Loucy (cell line): ENCODE results near the gene CD37.

ENCODE experiments used
- H2AFZ ChIP-seq: fragments of 200-600 bp; sonication (generic); 2 replicates; pipeline ENCODE4 v1.6.0; 2016; ENCODE audit warnings: antibody characterized with exemption, mild to moderate bottlenecking, low read length, moderate library complexity
- H3F3A ChIP-seq: fragments of 200-600 bp; 2 replicates; pipeline ENCODE4 v1.6.0; 2016; ENCODE audit warnings: antibody characterized with exemption, low read depth, mild to moderate bottlenecking
- H3K27me3 ChIP-seq: fragments of 200-600 bp; sonication (generic); 2 replicates; pipeline ENCODE4 v1.6.1; 2014; ENCODE audit warnings: low read length, mild to moderate bottlenecking; ENCODE audit not compliant: insufficient read depth, poor library complexity, severe bottlenecking
- H3K36me3 ChIP-seq: fragments of 200-600 bp; sonication (generic); 2 replicates; pipeline ENCODE4 v1.6.1; 2016; ENCODE audit warnings: low read length; ENCODE audit not compliant: insufficient read depth
- H3K4me1 ChIP-seq: fragments of 200-600 bp; sonication (generic); 2 replicates; pipeline ENCODE4 v1.5.1; 2014; ENCODE audit warnings: low read length, mild to moderate bottlenecking; ENCODE audit not compliant: insufficient read depth, poor library complexity, severe bottlenecking
- H3K4me2 ChIP-seq: fragments of 200-600 bp; sonication (generic); 2 replicates; pipeline ENCODE4 v1.6.0; 2014; ENCODE audit warnings: antibody characterized with exemption, low read length, low read depth, mild to moderate bottlenecking; ENCODE audit not compliant: poor library complexity, severe bottlenecking
- H3K4me3 ChIP-seq: fragments of 200-600 bp; sonication (generic); 2 replicates; pipeline ENCODE4 v1.5.1; 2014; ENCODE audit warnings: low read length, mild to moderate bottlenecking, mixed read lengths; ENCODE audit not compliant: poor library complexity, severe bottlenecking
- H3K79me2 ChIP-seq: fragments of 200-600 bp; sonication (generic); 2 replicates; pipeline ENCODE4 v1.6.1; 2014; ENCODE audit warnings: low read length; ENCODE audit not compliant: insufficient read depth
- H3K9ac ChIP-seq: fragments of 200-600 bp; sonication (generic); 2 replicates; pipeline ENCODE4 v1.6.0; 2014; ENCODE audit warnings: mild to moderate bottlenecking, low read depth, low read length, moderate library complexity; ENCODE audit not compliant: poor library complexity, severe bottlenecking
- H3K9me2 ChIP-seq: fragments of 200-600 bp; sonication (generic); replicated peaks from 2 replicates; pipeline ENCODE4 v1.6.1; 2016; ENCODE audit warnings: low read depth, low read length, mixed read lengths
- H3K9me3 ChIP-seq: fragments of 200-600 bp; sonication (generic); 2 replicates; pipeline ENCODE4 v1.6.1; 2014; ENCODE audit warnings: mild to moderate bottlenecking, antibody characterized with exemption, low read length, low read depth; ENCODE audit not compliant: insufficient read depth
- H4K20me1 ChIP-seq: fragments of 200-600 bp; sonication (generic); 2 replicates; pipeline ENCODE4 v1.6.0; 2014; ENCODE audit warnings: antibody characterized with exemption, low read length, mild to moderate bottlenecking; ENCODE audit not compliant: insufficient read depth, poor library complexity, severe bottlenecking
- EZH2phosphoT487 ChIP-seq: fragments of 200-600 bp; IDR thresholded peaks from 2 replicates; pipeline ENCODE4 v1.6.1; 2018; ENCODE audit warnings: antibody characterized with exemption, mild to moderate bottlenecking, moderate library complexity, borderline replicate concordance
- TF ChIP-seq, protein P1 (sequence below): fragments of 200-600 bp; sonication (generic); conservative IDR thresholded peaks from 2 replicates; pipeline ENCODE4 v1.5.1; 2014; ENCODE audit warnings: mild to moderate bottlenecking, antibody characterized with exemption, low read length

The CD37 gene

DNA sequence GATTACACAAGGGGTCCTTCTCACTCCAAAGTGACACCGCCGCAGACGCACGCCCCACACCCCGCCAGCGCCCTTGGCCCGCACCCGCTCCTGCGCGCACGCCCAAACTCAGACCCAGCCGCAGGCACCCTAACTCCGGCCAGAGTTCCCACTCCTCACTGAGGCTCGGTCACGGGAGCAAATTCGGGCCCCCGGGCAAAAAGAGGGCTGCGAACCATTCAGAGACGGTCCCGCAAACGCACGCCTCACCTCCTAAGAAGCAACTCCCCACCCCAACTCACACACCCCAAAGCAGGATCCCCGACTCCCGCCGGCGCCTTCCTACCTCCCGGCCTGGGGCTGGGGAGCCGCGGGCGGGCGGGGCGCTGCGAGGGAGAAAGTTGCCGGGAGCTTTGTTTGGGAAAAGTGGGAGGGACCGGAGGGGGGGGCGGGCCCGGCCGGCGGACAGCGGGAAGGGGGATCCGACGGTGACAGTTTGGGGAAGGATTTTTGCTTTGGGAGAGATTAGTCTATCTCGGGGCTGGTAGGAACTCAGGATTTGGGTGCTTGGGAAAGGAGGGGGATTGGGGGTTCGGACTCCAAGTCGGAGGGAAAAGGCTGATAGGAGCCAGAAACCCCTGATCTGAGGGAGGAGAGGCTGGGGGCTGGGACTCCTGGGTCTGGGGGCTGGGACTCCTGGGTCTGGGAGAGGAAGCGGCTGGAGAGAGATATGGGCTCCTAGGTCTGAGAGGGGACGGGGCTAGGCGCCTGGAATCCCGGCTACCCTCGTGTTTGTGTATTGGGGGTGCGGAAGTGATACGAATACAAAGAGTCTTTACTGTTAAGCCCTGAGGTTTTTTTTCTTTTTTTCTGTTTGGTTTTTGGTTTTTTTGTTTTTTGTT is 27.1 kb downstream of the CD37 start, which contains the start of gene TEAD2:
Gene TEAD2, minus strand, starts transcription at position 369 of the 881 bp plus-strand sequence. CDS start 2,341 bp downstream, outside the sequence.
- no peak within 1 kb of the TSS for H3K4me2 ChIP-seq
- H4K20me1 ChIP-seq: no peaks in the 10 kb centered on the region
- TF ChIP-seq EZH2phosphoT487: no peak
- TF ChIP-seq, protein P1, sequence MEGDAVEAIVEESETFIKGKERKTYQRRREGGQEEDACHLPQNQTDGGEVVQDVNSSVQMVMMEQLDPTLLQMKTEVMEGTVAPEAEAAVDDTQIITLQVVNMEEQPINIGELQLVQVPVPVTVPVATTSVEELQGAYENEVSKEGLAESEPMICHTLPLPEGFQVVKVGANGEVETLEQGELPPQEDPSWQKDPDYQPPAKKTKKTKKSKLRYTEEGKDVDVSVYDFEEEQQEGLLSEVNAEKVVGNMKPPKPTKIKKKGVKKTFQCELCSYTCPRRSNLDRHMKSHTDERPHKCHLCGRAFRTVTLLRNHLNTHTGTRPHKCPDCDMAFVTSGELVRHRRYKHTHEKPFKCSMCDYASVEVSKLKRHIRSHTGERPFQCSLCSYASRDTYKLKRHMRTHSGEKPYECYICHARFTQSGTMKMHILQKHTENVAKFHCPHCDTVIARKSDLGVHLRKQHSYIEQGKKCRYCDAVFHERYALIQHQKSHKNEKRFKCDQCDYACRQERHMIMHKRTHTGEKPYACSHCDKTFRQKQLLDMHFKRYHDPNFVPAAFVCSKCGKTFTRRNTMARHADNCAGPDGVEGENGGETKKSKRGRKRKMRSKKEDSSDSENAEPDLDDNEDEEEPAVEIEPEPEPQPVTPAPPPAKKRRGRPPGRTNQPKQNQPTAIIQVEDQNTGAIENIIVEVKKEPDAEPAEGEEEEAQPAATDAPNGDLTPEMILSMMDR: no peak
- no peak within 1 kb of the TSS for H2AFZ ChIP-seq
- H3K9ac ChIP-seq: no peak within 1 kb of the TSS
- no peak within 1 kb of the TSS for H3K4me3 ChIP-seq
- no peaks in the 10 kb centered on the region for H3K36me3 ChIP-seq
- H3K79me2 ChIP-seq: no peaks in the 10 kb centered on the region
- H3K27me3 ChIP-seq: no peaks in the 10 kb centered on the region
- H3K9me3 ChIP-seq: no peaks in the 10 kb centered on the region
- no peaks in the 10 kb centered on the region for H3K4me1 ChIP-seq
- H3F3A ChIP-seq: no peaks in the 10 kb centered on the region
- H3K9me2 ChIP-seq: no peaks in the 10 kb centered on the region

DNA sequence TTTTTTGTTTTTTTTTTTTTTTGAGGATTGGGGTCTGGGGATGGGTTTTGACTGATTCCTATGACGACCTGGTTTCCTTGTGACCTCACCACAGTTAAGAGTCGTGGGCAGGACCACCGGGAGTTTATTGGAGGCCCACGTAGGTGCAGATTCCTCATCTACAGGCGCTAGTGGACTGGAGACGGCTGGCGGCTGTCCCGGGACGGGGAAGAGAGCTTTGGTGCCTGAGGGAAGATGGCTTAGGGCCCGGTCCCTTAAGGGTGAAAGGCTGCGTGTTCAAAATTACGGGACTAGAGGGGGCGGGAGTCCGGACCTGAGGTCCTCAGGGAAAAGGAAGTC is 27.7 kb downstream of the CD37 start:
- no peaks in the 10 kb centered on the region for H4K20me1 ChIP-seq
- H3K4me2 ChIP-seq: no peak overlapping the region
- no peak overlapping the region for H2AFZ ChIP-seq
- no peaks in the 10 kb centered on the region for H3K79me2 ChIP-seq
- H3K9me3 ChIP-seq: no peaks in the 10 kb centered on the region
- no peaks in the 10 kb centered on the region for H3F3A ChIP-seq
- no peaks in the 10 kb centered on the region for H3K36me3 ChIP-seq
- no peak for TF ChIP-seq EZH2phosphoT487
- TF ChIP-seq, protein P1: no peak
- no peak overlapping the region for H3K9ac ChIP-seq
- H3K27me3 ChIP-seq: no peaks in the 10 kb centered on the region
- no peak overlapping the region for H3K4me3 ChIP-seq
- no peaks in the 10 kb centered on the region for H3K4me1 ChIP-seq
- no peaks in the 10 kb centered on the region for H3K9me2 ChIP-seq

DNA sequence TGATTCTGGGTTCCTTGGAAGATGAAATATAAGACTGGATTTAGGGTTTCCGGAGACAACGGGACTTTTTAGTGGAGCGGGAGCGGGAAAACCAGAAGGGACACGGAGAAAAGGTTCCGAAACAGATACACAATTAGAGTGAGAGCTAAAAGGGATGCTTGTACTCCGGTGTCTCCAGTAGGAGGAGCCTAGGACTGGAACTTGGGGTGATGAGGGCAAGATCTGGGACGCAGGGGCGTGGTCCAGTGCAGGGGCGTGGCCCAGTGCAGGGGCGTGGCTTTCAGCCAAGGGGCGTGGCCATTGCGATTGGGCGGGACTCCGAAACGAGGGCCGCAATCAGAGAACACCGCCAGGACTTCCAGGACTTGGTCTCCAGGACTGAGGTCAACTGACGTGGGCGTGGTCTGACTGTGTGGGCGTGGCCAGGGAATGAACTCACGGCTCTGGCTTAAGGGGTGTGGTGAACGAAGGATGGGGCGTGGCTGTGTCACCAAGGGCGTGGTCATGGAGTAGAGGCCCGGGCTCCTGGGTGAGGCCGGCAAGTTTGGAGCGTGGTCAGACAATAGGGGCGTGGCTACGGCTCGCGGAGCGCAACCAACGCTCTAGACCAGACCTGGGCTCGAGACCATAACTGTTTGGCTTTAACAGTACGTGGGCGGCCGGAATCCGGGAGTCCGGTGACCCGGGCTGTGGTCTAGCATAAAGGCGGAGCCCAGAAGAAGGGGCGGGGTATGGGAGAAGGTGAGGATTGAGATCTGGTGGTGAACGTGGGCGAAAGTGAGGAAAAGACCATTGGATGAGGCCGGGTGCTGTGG is 28.3 kb downstream of the CD37 start, which contains the start of gene DKKL1:
Gene DKKL1, plus strand, starts transcription at position 610 of the 815 bp plus-strand sequence. Its CDS starts 122 bp downstream, at position 732.
- Histone ChIP-seq H3K9me3 (no peaks in the 10 kb centered on the region), H3K79me2 (no peaks in the 10 kb centered on the region), H3K4me3 (no peak within 1 kb of the TSS), H3K36me3 (no peaks in the 10 kb centered on the region), H3K4me2 (no peak within 1 kb of the TSS), H3F3A (no peaks in the 10 kb centered on the region), H4K20me1 (no peaks in the 10 kb centered on the region), H3K9ac (no peak within 1 kb of the TSS), H3K4me1 (no peaks in the 10 kb centered on the region), H3K27me3 (no peaks in the 10 kb centered on the region), H3K9me2 (no peaks in the 10 kb centered on the region), H2AFZ (no peak within 1 kb of the TSS)
- TF ChIP-seq EZH2phosphoT487: no peak
- TF ChIP-seq, protein P1: no peak
